ENCODE results near the gene TCP10L.
"Not testable (repeated sequence)": the region's sequence is repeated elsewhere in the genome, so short reads cannot be mapped to it uniquely, and the experiment has no call there.

Gene TCP10L

DNA sequence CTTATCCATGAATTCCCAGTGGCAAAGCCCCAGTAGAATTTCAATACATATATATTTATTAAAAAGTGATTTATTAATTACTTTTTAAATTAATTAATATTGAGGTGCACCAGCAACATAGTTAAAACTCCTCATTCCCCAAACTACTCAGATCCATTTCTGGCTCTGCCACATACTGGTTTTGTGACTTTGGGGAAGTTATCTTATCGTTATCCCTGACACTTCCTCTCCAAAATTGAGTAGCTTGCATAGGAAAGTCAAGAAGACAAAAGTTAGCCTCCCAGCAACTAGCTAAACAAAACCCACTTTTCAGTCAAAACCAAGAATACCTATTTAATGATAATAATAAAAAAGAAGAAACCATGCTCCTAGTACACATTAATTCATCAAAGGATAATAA is 35.9 kb downstream of the TCP10L start:
- DNase-seq: no peak

DNA sequence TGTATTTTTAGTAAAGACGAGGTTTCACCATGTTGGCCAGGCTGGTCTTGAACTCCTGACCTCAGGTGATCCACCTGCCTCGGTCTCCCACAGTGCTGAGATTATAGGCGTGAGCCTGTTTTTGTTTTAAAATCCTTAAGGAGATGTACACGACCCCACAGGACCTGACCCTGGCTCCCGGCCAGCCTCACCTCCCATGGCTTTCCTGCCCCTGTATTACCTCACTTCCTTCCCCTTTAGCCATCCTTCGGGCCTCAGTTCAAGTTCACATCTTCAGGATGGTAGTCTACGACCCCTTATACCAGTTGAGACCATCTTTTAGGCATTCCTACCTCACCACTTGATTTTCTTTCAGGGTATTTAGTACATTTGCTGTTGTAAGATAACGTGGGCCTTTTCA is 36.3 kb downstream of the TCP10L start:
- DNase-seq: no peak

DNA sequence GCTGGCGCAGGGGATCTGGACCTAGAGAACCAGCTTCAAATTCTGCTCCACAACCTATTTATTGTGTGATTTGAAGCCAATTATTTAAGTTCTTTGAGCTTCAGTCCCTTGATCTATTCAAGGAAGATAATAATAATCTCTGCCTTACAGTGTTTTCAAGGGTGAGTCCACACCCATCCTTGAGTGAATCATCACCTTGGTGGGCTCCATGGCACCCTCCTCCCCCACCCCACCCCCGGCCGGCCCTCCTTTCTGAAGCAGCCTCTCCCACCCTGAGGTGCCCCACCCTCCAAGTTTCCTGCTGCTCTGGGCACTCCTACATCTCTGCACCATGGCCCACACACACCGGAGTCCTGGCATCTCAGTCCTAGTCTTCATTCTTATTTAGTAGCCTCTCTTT is 38.3 kb downstream of the TCP10L start:
- no peak for DNase-seq

DNA sequence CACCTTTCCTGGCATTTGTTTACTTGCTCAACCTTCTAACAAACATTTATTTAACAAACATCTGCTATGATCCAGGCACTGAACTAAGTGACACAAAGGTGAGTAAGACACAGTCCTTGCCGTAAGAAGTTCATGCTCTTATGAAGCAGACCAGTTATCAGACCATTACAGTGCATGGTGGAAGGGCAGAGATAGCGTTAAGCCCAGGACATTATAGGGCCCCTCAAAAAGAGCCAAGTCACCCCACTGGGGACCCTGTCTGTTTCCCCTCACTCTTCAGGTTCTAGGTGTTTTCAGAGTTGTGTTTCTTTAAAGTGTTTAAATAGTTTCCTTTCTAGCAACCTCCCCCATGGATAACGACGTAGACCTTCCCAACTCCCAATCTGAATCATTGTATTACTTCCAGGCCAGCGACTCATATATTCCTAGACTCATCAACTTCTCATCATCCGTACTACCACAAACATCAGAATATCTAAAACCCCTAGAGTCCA is 39.3 kb downstream of the TCP10L start:
- DNase-seq: no peak

DNA sequence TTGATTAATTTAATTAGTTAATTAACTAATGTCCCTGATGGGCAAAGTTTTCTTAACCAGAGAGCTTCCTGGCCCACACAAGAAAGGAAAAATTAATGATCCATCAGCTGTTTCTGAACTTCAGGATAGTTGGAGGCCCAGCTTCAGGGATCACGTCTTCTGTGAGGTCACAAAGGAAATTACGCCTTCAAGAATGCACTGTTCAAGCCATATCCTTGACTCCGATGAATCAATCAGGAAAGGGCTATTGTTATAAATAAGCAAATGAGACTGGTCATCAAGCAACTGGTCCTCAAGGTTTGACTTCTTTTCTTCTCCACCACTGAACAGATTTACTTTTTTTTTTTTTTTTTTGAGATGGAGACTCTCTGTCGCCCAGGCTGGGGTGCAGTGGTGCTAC is 40.6 kb downstream of the TCP10L start:
- DNase-seq: no peak

DNA sequence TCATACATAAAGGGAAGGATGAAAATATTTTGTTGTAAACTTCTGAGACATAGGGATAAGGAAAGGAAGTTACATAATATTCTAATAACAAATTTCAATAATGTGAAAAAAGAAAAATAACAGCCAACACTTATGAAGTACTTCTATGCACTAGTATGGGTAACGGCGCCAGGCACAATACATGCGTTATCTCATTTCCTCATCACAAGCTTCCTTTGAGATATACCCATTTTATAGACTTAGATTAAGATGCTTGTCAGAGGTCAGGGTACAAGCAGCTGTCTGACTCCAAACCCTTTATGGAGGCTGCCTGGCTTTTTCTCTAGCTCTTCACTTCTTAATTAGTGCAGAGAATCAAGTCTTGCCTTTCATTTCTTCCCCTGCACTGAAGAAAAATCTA is 41.3 kb downstream of the TCP10L start:
- no peak for DNase-seq

DNA sequence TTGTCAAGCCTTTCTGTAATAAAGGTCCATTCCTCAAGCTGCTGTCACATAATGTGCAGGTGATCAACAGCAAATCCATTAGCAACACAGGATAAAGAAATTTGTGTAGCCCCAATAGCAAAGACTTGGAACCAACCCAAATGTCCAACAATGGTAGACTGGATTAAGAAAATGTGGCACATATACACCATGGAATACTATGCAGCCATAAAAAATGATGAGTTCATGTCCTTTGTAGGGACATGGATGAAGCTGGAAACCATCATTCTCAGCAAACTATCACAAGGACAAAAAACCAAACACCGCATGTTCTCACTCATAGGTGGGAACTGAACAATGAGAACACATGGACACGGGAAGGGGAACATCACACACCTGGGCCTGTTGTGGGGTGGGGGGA is 42.3 kb downstream of the TCP10L start:
- DNase-seq: not testable (repeated sequence)

DNA sequence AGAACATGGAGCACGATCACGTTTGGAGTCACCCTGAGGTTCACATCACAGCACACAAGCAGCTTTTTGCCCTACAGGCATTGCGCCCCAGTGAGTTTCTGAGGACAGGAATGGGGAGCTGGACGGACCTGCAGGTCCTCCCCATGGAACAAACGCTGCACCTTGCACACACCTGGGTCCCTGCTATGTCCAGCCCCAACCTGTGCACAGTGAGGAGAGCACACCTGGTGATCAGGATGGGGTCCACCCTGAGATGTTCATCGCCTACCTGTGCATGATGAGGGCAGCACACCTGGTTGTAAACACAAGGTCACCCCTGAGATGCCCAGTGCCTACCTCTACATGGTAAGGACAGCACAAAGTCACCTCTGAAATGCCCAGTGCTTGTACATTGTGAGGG is 45.9 kb downstream of the TCP10L start:
- no peak for DNase-seq

DNA sequence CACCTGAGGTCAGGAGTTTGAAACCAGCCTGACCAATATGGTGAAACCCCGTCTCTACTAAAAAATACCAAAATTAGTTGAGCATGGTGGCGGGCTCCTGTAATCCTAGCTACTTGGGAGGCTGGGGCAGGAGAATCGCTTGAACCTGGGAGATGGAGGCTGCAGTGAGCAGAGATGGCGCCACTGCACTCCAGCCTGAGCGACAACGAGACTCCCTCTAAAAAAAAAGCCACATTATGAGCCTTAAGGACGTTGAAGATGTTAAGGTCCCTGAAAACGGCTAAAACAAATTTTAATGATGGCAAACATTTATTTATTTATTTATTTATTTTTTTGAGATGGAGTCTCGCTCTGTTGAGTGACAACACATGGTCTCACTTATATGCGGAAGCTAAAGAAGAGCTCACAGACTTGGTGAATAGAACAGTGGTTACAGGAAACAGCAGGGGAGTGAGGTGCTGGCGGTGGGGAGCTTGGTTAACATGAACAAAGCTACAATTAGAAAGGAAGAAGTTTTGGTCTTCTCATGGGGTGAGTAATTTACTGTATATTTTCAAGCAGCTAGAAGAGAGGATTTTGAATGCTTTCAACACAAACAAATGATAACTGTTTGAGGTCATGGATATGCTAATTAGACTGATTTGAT is 47.1 kb downstream of the TCP10L start:
- no peak for DNase-seq

DNA sequence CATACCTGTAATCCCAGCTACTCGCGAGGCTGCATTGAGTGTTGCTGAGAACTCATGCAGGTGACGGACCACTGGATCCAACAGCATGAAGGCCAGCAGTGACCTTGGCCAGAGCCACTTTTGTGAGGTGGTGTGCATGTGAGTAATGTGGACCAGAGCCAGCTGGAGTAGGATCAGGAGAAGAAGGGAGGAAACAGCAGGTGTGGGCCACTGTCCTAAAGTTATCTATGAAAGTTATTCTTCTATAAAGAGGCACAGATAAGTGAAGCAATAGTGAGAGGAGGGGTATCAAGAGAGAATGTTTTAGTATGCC is 47.8 kb downstream of the TCP10L start:
- DNase-seq: no peak

DNA sequence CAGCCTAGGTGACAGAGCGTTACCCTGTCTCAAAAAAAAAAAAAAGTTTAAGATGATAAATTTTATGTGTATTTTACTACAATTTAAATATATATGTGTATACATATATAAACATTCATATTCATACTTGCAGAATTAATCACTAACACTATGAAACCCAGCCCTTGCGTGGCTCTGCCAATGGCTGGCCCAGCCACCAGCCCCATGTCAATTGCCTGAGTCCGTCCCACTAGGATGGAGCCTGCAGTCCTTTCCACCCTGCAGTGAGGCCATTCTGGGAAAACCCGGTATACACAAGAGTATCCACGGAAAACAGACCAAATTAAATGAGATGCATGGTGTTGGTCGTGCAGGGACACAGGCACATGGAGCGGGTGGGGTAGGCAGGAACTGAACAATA is 49.7 kb downstream of the TCP10L start:
- no peak for DNase-seq

DNA sequence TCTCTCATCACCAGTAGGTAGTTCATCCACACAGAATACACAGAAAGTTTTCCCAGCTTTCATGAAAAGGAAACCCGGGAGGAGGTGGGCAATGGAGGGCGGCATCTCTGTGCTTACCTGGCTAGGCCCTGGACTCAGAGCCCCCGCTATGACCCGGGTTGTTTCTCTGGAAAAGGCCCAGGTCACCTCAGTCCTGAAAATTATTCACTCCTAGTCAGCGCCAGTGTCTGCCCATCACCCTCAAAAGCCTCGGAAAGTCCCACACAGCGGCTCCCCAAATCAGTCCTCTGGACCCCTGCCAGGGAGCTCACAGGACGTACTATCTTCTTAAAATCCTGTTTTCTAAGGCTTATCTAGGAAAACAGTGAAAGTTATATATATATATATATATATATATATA is 51.2 kb downstream of the TCP10L start:
- no peak for DNase-seq

DNA sequence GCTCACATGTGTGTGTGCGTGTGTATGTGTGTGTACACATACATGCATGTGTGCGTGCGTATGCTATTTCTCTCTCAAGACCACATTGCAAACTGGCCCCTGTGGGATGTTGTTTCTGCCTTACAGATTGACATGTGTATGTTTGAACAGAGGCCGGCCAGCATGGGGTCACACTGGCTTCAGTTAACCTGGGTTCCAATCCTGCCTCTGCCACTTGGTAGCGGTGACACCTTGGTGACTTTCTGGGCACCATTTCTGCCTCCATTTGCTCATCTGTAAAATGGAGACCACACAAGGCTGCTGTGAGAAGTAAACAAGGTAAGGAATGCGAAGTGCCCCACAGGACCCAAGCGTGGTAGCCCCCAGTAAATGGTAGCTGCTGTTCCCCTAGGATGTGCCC is 51.7 kb downstream of the TCP10L start:
- no peak for DNase-seq

DNA sequence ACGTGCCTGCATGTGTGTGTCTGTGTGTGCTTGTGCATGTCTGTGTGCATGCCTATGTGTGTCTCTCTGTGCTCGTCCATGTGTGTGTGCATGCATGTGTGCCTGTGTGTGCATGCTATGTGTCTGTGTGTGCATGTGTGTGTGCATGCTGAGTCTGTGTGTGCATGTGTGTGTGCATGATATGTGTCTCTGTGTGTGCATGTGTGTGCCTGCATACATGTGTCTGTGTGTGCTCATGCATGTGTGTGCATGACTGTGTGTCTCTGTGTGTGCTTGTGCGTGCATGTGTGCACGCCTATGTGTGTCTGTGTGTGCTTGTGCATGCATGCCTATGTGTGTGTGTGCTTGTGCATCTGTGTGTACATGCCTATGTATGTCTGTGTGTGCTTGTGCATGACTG is 52.3 kb downstream of the TCP10L start:
- DNase-seq: no peak

DNA sequence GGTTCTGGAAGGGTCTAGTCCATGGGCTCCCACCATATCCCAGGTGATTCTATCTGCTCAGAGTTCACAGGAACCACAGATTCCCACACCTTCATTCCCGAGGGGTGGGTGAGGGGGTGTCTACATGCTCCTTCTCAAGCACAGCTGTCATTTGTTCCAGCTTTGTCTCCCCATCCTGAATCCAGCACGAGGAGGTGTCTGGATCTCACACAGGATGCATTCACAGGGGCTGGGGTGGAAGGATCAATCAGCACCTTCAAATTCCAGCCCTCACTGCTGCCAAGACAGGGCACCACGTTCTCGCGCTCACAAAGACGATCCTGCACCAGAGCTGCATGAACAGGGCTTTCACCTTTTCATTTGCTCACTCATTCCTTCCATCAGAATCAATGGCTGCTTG is 52.7 kb downstream of the TCP10L start:
- DNase-seq: no peak

DNA sequence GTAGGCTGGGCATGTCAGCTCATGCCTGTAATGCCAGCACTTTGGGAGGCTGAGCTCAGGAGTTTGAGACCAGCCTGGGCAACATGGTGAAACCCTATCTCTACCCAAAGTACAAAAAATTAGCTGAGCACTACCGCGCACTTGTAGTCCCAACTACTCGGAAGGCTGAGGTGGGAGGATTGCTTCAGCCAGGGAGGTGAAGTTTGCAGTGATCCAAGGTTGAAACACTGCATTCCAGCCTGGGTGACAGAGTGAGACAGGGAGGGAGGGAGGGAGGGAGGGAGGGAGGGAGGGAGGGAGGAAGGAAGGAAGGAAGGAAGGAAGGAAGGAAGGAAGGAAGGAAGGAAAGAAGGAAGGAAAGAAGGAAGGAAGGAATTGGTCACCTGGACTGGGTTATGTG is 53.8 kb downstream of the TCP10L start:
- DNase-seq: not testable (repeated sequence)

DNA sequence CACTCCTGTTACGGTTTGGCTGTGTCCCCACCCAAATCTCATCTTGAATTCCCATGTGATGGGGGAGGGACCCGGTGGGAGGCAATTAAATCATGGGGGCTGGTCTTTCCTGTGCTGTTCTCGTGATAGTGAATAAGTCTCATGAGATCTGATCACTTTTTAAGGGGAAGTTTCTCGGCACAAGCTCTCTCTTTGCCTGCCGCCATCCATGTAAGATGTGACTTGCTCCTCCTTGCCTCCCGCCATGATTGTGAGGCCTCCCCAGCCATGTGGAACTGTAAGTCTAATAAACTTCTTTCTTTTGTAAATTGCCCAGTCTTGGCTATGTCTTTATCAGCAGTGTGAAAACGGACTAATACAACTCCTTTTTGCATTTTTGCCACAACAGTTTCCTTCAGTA is 54.5 kb downstream of the TCP10L start:
- DNase-seq: not testable (repeated sequence)

DNA sequence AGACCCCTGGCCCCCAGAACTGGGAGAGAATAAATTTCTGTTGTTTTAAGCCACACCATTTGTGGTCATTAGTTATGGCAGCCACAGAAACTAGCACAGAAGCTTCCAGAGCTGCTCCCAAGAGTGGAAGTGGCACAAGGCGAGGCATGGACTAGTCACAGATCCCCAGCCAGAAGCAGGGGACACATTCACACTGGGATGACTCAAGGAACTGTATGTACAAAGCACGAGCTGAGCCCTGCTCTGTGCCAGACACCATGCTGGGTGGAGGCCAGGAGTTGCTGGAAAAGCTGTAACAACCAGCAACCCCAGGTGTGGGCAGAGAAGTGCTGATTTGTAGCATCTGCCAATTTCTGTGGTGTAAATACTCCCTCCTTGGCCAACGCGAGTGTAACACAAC is 55.6 kb downstream of the TCP10L start:
- DNase-seq: no peak

DNA sequence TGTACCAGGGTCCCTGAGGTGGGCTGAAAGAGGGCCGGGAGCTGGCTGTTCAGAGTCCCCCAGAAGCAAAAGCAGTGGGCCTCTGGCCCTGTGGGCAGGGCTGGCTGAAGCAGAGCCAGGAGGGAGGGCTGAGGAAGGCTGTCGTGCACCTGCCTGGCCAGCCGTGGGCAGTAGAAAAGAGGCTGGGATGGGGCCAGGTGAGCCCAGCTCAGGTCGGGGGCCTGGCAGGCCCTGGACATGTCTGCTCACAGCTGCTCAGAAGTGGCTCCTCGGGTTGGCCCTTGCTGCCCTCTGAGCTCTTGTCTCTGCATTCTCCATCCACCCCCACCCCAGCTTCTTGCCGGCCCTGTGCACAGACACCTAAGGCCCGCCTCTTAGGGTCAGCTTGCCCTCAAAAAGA is 60.0 kb downstream of the TCP10L start:
- no peak for DNase-seq

DNA sequence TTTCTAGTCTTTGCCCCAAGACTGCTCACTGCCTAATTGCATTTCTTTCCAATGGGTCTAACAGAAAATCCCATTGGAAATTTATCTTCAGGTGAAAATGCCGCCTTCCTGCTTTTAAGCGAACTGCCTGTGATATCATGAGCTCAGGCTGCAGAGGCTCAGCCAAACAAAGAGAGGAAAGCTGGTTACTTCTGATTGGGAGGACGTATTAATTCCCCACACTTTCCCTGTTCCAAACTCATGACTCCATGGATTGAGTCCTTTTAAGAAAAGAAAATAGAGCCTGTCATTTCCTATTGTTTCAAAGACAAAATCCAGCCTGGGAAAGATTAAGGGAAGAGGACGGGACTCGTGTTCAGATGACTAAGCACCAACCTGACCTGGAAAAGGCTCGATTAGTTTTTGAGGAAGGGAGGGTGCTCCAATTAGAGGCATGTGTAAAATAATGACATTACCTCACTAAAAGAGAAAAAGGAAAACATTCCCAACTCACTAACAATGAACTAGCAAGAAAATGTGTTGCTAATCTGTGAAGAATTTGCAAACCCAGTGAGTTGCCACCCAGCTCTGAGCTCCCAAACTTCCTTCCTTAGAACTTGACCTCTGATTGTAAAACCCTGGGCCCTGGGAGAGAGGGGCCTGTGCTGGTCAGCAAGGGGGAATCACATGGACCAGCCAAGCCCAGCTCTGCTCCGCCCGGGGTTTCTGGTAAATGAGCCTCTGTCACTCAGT is 61.2 kb downstream of the TCP10L start:
- DNase-seq: no peak
